Activated naive CD4-positive, alpha-beta T cell treated with Interleukin-2 at 50 U/mL for 16 hours (primary cell): ENCODE data around the gene EFCC1.

Source experiments
- DNase-seq: peaks from one replicate; pipeline ENCODE4 v3.0.0-alpha.2; 2020

EFCC1 gene

DNA sequence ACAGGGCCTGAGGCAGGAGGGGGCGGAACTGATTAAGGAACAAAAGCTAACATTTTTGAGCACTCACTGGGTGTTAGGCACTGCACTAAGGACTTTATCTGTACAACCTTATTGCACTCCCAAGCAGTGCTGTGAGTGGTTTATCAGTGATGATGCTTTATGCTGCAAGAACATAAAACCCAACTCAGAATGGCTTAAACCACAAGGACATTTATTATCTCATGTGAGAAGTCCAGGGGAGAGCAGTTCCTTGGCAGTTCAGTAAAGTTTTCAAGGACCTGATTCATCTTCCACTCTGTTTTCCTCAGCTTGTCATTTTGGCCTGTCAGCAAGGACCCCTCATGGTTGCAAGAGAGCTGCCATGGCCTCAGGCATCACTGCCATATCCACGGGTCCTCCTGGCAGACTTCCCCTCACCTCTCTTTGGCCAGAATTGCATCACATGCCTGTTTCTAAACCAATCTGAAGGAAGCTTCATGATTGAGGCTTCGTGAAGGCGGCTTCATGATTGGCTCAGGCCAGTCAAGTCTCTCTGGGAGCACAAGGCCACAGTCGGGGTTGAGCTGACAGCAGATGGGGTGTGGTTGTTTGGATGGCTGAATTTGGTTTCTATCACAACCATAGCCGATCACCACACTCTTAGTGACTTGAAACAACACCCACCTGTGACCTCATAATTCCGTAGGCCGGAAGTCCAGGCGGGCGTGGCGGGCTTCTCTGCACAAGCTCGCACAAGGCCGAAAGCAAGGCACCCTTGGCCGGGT, 15.8 kb downstream of the EFCC1 start:
- peak; percentile 29 for DNase-seq

DNA sequence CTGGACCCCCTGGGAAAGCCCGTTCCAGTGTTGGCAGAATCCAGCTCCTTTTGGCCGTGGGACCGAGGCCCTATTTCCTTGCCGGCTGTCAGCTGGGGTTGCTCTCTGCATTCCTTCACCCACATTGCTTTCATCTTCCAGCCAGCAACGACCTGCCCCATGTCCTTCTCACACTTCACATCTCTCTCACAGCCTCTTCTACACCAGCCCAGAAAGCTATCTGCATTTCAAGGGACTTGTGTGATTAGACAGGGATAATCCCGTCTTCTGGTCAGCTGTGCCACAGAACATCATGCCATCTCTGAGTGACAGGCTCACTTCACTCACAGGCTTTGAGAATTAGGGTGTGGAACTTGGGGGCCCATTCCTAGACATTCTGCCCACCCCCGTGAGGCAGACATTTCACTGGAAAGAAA, 16.4 kb downstream of the EFCC1 start:
- no peak for DNase-seq

DNA sequence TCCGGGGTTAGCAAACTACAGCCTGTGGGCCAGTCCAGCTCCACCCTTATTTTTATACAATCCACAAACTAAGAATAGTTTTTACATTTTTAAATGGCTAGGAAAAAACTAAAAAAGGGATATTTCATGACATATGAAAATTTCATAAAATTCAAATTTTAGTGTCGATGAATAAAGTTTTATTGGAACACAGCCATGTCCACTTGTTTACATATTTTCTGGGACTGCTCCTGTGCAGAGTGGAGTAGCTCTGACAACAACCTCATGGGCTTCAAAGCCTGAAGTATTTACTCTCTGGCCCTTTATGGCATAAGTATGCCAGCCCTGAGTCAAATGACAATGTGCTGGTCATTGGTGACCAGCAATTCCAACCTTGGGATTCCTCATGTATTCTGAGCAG, 17.2 kb downstream of the EFCC1 start:
- no peak for DNase-seq

DNA sequence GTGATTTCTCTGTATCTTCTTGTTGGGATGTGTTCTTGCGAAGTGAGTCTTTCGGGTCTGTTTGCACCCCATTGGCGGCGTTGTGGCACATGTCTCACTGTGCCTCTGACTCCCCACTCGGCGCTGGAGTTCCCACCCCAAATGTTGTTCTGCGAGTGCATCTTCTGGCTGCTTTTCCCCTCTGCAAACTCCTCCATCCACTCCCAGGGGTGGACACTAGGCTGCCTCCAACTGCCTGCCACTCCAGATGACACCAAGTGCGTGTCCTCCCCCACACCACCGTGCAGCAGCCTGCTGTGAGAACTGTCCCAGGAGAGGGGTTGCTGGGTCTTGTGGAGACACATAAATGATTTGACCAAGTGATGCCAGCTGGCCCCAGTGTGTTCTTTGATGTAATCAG, 17.6 kb downstream of the EFCC1 start:
- no peak for DNase-seq

DNA sequence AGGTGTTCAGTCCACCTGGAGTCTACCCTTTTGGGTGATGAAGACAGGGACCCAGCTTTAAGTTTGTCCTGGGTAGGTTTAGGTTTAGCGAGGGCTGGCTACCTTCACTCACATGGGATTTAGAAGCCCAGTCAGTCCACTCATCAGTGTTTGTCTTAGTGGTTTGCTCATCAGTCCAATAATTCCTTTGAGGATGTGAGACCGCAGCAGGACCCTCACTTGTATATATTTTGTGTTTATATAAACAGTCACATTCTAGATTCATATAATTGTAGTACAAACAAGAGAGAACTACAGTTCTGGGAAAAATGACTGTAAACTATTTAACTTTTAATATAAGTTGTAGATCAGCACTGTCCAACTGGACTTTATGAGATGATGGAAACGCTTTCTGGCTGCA, 18.2 kb downstream of the EFCC1 start:
- no peak for DNase-seq

DNA sequence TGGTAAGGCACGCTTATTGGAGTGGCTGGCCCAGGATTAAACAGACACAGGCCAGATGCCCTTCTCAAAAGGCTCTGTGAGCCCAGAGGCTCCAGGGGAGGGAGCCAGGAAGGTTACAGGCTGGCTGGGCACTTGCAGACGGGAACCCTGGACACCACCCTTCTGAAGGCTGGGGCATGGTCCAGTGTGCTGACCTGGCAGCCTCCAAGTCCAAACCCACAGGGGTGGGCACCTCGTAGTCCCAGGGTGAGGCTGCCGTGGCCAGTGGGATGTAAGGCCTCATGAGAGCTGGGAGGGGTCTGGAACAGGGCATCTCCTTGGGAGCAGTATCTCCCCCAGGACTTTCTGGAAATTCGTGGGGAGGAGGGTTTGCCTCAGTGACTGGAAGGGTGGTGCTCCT, 19.6 kb downstream of the EFCC1 start:
- DNase-seq, result no peak

DNA sequence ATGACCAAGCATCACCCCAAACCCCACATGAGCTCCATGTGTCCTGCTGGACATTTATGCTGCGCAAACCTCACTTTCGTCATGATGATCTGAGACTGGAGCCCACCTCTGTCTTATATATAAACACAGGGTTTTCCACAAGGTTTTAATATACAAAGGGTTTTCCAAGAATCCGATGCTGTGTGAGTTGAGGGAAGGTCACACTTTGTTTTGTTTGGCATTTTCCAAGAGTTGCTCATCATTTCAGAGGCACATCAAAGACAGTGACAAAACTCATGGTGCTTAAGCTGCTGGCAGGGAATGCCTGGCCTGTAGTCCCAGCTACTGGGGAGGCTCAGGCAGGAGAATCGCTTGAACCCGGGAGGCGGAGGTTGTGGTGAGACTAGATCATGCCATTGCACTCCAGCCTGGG, 20.0 kb downstream of the EFCC1 start:
- no peak for DNase-seq

DNA sequence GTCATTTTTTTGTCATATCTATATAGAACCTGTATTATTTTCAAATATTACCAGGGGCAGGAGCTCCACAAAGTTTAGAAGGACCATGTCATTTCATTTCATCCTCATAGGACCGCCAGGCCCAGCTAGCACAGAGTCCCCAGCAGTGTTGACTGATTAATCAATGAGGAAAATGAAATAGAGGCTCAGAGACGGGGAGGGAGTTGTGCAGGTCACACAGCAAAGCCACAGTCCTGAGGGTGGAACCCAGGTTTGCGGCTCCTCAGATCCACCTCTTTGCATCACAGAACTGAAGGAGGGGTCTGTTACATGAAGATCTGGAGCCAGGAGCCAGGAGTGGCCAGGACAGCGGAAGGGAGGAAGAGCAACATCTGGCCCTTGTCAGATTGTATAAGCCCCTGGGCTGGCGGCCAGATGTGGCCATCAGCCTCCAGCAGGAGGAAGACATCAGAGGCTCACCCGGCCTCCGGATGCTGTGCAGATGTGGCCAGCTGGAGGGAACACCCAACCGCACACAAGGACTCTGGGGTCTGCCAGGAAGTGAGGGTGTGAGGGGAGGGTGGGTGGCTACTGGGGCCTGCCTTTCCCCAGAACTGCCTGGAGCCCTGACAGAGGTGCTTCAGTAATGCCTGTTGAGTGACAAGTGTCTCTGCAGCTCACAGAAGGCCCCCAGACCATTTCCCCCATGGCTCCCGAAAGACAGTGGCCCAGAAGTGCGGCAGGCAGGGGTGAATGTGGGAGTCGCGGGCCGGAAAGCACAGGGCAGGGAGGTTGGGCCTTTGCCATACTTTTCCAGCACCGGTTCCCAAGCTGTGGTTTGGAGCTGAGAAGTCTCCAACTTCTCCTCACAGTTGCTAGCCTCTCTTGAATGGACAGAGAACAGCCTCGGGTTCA, 21.3 kb downstream of the EFCC1 start:
- DNase-seq, result no peak

DNA sequence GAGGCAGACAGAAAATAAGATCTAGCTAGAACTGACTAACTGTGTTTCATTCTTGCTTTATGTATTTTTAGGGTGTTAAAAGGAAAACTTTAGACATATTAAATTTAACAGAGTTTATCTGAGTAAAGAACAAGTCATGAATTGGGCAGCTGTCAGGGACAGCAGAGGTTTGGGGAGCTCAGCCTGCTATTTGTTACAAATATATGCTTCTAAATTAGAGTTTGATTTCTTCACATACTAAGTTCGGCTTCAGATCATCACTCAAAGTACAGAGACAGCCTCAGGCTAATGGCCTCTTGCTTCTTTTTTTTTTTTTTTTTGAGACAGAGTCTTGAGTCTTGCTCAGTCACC, 21.9 kb downstream of the EFCC1 start:
- no peak for DNase-seq

DNA sequence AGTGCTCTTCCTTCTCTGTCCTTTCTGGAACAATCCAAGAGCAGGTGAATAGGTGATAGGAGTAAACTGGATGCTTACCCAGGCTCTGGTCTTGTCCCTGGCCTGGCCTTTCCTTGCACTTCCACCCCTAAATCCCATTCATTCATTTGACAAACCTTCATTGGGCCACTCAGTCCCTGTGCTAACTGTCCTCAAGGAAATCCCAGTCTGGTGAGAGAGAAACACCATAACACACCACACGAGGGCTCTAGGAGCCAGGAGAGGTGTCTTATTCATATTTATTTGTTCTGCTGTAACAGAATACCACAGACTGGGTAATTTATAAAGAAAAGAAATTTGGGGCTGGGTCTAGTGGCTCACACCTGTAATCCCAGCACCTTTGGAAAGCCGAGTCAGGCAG, 22.8 kb downstream of the EFCC1 start:
- no peak for DNase-seq

DNA sequence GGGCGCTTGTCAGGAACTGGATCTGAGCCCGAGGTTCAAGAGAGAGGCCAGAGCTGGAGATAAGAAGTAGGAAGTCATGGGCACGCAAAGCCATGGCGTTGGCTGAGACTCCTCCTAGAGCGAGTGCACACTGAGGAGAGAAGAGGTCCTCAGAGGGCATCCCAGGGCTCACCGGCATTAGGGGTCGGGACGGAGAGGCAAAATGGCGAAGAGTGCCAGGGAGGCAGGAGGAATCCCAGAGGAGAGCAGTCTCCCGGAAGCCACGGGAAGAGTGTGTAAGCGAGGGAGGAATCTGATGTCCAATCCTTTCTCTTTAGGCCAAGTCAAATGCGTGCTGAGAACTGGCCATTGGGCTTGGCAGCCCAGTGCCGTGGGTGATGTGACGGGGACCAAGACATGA, 24.0 kb downstream of the EFCC1 start:
- no peak for DNase-seq

DNA sequence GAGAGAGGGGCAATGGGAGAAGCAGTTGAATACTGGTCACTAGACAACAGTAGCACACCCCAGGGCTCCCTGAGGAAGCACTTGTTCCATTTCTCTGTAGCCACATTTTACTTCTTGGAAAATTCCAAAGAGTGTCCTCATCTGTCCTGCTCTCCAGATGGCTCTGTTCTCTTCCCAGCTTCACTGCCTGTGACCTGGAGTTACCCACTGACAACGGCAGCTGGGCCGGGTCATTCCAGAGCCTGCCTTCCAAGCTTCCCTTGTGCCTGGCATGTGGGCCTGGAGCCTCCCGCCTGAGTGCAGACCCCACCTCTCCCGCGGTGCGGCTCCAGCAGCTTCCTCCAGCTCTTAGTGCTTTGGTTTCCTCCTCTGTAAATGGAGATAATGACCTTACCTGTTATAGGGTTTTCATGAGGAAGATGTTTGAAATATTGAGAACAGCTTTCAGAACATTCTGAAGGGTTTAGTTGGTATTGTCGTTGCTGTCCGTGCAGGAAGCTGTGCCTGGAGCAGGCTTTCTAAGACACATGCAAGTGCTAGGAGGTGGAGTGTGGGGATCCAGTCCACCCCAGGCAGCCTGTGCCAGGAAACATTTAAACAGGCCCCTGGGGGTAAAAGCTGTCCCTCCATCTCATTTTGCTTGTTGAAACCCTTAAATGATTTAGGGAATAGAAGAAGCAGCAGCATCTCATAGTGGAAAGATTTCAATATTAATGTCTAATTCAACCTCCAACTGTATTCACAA, 24.8 kb downstream of the EFCC1 start:
- DNase-seq, result no peak

DNA sequence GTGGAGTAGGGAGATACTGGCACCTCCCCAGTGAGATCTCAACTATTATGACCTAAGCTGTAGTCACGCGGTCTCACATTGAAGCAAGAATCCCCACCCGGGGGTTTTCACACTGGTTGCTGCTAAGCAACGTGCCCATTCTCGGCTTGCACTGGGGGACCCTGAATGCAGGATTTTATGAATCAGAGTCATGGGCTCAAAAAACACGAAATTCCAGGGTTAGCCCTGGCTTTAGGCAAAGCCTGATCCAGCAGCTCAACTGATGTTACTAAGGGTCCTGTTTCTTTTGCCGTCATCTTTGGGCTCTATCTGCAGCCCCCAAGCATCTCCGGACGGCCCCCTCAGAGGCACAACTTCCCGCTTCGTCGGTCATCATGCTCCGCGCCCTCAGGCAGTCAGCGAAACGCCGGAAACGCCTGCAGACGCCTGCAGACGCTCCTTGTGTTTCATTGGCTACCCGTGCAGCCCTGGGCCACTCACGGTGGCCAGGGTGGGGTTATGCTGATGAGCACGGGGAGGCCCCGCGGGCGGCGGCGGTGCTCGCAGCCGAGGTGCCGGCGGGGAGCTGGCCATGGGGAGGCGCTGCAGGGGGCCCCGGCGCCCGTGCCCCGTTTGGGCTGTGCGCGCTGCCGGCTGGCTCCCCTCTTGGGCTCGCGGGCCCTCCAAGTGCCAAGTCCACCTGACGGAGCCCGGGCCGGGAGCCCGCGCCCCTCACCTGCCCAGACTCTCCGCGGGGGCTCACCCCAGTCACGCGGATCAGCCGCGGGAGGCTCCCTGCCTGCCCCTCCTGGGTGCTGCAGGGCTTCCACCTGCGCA, 25.8 kb downstream of the EFCC1 start:
- DNase-seq, result peak; percentile 91

DNA sequence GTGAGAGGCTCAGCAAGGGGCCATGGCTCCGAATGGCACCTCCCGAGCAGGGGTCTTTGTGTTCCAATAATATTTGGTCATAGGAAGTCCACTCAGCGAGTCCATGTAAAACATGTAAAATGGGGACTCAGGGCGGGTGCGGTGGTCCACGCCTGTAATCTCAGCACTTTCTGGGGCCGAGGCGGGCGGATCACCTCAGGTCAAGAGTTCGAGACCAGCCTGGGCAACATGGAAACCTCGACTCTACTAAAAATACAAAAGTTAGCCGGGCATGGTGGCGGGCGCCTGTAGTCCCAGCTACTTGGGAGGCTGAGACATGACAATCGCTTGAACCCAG, 26.4 kb downstream of the EFCC1 start:
- DNase-seq, result no peak

DNA sequence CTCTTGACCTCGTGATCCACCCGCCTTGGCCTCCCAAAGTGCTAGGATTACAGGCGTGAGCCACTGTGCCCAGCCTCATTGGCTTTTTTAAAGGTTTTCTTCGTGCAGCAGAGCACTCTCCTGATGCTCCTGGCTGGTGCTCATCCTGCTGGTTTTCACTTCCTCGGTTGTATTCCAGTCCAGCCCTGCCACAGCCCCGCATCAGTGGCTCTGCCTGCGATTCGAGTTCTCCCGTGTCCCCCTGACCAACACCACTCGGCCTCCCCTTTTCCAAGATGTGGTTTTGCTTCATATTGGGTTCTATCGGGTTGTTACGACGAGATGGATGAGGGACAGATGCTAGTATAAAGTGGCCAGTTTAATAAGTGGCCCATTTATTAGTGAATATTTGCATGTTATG, 27.8 kb downstream of the EFCC1 start:
- no peak for DNase-seq

DNA sequence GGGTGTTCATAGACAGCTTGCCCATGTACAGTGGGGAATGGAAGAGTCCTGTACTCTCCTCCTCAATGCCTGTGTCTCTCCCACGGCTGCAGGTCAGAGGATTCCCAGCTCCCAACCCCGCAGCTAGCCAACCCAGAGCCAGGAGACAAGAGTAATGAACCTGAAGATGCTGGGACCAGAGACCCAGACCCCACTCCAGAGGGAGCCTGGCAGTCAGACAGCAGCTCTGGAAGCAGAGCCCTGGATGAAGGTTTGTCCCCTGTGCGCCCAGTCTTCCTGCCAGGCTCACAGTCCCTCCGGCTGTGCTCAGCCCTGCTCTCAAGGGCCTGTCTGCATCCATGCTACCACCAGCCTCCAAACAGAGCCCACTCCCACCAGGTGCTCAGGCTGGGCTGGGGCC, 29.5 kb downstream of the EFCC1 start:
- no peak for DNase-seq

DNA sequence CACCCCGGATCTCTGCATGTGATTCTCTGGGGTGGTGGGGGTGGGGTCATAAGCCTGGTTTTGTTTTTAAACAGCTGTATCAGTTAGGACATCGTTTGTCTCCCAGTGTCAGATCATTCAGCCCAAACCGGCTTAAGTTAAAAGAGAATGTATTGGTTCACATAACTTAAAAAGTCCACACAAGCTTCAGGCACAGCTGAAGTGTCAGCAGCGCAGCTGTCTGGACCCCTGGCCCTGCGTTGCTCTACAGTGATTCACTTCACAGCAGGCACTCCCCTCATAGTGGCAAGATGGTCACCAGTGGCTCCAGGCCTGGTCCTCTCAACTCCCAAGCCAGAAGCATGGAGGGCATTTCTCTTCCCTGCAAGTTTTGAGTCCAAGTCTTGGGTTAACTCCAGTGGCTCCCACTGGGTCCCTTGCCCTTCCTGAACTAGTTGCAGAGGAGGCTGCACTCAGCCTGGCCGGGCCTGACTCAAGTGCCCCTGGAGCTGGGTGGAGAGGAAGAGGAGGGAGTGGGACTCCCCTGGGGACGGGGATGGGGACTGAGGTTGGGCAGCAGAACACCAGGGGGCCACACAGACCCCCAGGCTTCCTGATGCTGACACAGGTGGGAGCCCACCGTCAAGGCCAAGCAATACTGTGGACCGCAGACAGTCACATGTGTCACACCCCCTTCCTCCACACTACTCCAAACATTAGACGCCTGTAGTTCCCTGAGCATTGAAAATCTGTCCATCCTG, 30.5 kb downstream of the EFCC1 start:
- DNase-seq, result no peak

DNA sequence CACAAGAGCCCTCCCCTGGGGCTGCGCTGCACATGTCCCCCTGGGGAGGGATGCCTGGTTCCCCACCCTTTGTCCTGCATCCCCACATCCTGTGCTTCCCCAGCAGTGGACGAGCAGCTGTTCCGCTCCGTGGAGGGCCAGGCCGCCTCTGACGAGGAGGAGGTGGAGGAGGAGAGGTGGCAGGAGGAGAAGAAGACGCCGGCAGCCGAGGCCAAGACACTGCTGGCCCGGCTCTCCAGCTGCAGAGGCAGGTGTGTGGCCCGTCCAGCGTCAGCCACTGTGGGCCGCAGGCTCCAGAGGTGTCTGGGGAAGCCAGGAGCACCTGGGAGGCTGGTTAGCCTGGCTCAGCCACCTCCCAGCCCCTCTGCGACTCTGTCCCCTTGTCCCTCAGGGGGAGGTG, 31.6 kb downstream of the EFCC1 start:
- DNase-seq, result no peak

DNA sequence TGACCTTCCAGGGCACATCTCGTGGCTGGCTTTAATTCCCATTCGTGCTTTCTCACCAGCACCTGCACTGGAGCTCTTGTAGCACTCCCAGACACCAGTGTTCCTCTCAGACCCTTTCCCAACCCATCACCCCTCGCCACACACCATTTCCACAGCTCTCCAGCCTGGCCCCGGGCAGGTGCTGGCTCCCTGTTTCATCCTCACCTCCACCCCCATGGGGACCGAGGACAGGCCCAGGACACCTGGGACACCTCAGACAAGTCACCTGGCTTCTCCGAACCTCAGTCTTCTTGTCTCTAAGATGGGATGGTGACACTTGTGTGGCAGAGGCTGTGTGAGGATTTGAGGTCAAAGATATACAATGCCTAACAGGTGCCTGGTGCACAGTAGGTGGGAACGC, 32.0 kb downstream of the EFCC1 start:
- DNase-seq, result no peak

DNA sequence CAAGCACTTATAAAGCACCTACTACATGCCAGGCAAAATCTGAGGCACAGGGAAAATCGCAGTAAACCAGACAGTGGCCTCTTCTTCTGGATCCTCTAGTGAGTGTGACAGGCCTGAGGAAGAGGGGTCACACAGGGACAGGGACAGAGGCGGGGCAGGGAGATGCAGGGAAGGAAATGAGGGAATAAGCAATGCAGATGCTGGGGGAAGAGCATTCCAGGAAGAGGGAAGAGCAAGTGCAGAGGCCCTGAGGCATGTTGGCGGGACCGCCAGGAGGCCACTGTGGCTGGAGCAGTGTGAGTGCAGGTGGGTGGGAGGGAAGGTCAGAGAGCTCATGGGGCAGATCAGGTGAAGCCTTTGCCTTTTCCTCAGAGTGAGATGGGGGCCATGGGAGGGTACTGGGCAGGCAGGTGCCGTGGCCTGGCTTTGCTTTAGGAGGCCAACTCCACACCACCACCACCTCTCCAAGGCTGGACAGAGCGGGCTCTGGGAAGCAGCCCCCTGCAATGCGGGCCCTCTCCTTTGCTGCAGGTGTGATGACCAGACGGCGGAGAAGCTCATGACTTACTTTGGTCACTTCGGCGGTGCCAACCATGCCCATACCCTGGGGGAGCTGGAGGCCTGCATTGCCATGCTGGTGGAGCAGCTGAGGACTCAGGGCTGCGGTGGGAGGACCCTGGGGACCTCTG, 32.7 kb downstream of the EFCC1 start:
- DNase-seq, result no peak

DNA sequence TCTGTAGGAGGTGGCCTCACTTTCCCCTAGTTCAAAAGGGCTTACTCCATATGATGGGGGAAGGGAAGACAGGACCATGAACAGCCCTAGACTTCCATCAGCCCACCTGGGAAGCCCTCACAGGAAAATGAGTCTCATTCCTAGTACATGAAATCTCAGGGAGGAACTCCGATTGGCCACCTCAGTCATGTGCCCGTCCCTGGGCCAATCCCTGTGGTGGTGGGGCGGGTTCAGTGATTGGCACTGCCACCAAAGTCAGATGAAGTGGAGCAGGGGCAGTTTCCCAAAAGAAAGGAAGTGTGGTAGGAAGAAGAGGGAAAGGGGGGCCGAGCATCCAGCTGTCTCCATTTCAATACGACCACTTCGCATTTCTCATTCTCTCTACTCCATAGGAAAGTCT, 33.5 kb downstream of the EFCC1 start:
- no peak for DNase-seq
